NT2/D1 (cell line): ENCODE data around the gene TARBP2.

Source experiments
- DNase-seq: peaks from one replicate; pipeline ENCODE4 v3.0.0-alpha.2; 2011; ENCODE audit warnings: low read depth, low spot score
- H3K27me3 ChIP-seq: 2 replicates; pipeline ENCODE4 v1.6.0; 2011; ENCODE audit warnings: mild to moderate bottlenecking; ENCODE audit not compliant: insufficient read length, insufficient read depth
- H3K36me3 ChIP-seq: 2 replicates; pipeline ENCODE4 v1.6.1; 2011; ENCODE audit warnings: mild to moderate bottlenecking, low read length, mixed read lengths; ENCODE audit not compliant: insufficient read depth, insufficient read length
- H3K4me1 ChIP-seq: 2 replicates; pipeline ENCODE4 v1.5.1; 2011; ENCODE audit not compliant: insufficient read depth, insufficient read length
- H3K4me3 ChIP-seq: 2 replicates; pipeline ENCODE4 v1.5.1; 2011; ENCODE audit warnings: low read depth; ENCODE audit not compliant: insufficient read length
- H3K9ac ChIP-seq: 2 replicates; pipeline ENCODE4 v1.6.0; 2011; ENCODE audit warnings: low read depth; ENCODE audit not compliant: insufficient read length
- H3K9me3 ChIP-seq: 2 replicates; pipeline ENCODE4 v1.5.1; 2011; ENCODE audit warnings: mild to moderate bottlenecking, low read length; ENCODE audit not compliant: insufficient read depth
- SUZ12 ChIP-seq: IDR thresholded peaks from 2 replicates; pipeline ENCODE4 v1.6.1; 2011; ENCODE audit not compliant: insufficient read length, insufficient read depth; ENCODE audit errors: extremely low read depth
- YY1 ChIP-seq: IDR thresholded peaks from 2 replicates; pipeline ENCODE4 v1.6.1; 2011; ENCODE audit not compliant: insufficient read length, insufficient read depth
- ZNF274 ChIP-seq: IDR thresholded peaks from 2 replicates; pipeline ENCODE4 v1.6.1; 2011; ENCODE audit warnings: mild to moderate bottlenecking, low read depth, low read length

Gene TARBP2

DNA sequence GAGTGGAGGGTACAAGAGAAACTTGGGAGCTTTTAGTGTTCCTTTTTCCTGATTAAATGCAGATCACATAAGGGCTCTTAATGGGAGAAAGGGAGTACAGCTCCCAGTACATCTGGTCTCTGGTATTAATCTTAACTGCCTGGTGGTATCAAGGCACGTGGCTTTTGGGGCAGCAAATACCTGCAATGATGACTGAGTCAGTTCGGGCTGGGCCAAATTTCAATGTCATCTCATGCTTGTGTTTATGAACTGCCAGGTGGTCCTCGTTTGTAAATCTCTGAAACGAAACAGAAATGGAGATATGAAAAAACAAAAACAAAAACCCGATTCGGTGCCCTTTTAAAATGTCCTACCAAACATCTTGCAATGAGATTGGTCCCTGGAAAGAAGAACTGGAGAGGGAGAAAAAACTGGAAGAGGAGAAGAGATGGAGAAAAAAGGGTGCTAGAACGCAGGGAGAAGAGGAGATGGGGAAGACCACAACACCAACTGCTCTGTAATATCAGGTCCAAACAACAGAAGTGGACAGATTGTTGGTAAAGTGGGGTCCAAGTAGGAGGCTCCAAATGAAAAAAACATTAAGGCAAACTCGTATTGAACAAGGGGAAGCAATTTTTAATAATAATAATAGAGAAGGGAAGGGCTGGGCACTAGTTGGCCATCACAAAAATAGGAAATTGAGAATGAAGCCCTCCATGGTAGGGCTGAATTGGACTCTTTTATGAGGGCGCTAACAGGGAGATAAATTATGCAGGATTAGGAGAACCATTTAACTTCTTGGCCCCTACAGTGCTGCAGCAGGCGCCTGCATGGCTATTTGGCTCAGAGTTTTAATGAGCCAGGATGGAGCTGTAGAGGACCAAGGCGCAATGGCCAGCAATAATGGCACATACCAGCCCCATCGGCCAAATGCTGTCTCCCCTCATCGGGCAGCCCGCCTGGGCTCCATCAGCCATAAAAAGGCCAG lies 51.6 kb downstream of the TARBP2 start:
- Histone ChIP-seq H3K9ac (no peak overlapping the region), H3K9me3 (no peaks in the 10 kb centered on the region), H3K36me3 (peaks cover 33% of the 10 kb centered on the region), H3K27me3 (no peaks in the 10 kb centered on the region), H3K4me3 (no peak overlapping the region), H3K4me1 (no peaks in the 10 kb centered on the region)
- TF ChIP-seq ZNF274 (no peak), SUZ12 (no peak), YY1 (no peak)
- no peak for DNase-seq
